Lower leg skin (tissue), 3 donors: ENCODE measurements around the gene MYCBP2.

Experiments used
- CTCF ChIP-seq, 3 donors: fragments of 450-650 bp; IDR thresholded peaks; one replicate each; pipeline ENCODE4 v1.5.1; 2016; ENCODE audit warnings: antibody characterized with exemption in 3 of 3, mild to moderate bottlenecking in 3 of 3, moderate library complexity in 2 of 3
- POLR2A ChIP-seq, 2 donors: fragments of 450-650 bp; IDR thresholded peaks; one replicate each; pipeline ENCODE4 v1.6.1; 2016 to 2017; ENCODE audit warnings: antibody characterized with exemption in 2 of 2, mild to moderate bottlenecking in 1 of 2, moderate library complexity in 1 of 2

GRCh38 chr13:77222000-77222690 lies 104.7 kb downstream of the MYCBP2 start:
- TF ChIP-seq POLR2A (IDR thresholded peaks at IDR 0.05) (no peak), CTCF (IDR thresholded peaks at IDR 0.05) (no peak)
